H1 (cell line): ENCODE data around the gene DEFB110.

Experiments used
- POLR2AphosphoS5 ChIP-seq: IDR thresholded peaks from 2 replicates; pipeline ENCODE4 v1.6.1; 2011; ENCODE audit warnings: low read depth, low read length
- SP1 ChIP-seq: IDR thresholded peaks from 2 replicates; pipeline ENCODE4 v1.6.1; 2011; ENCODE audit warnings: low read depth, low read length

DNA sequence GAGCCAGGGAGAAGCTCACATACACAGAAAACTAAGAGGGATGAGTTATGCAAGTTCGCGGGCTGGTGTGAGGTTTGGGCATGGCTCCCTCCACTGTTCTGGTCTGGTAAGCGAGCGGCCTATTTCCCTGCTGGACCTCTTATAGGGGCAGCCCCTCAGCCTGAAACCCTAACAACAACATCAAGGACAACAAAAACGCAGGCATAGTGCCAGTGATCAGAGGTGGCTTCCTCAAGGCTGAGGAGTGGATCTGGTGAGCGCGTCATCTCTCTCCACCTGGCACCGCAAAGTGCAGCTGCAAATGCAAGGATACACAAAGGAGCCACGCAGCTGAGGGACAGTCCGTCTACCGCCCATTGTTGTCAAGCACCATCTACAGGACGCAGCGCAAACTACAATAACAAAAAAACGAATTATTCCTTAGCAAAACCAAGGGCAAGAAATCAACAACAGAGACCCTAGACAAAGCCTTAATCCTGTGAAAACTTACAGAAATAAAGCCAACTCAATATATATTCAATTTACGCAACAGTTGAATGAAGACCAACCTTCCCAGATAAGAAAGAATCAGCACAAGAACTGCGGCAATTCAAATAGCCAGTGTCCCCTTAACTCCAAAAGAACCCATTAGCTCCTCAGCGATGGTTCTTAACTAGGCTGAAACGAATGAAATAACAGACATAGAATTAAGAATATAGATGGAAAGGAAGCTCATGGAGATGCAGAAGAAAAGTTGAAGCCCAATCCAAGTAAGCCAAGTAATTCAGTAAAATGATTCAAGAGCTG is 9.2 kb upstream of the DEFB110 start:
- peak; percentile 77; the same call in 1 of the 2 replicates for TF ChIP-seq POLR2AphosphoS5
- TF ChIP-seq SP1 = no peak
